GM03348 (cell line): Measurements from ENCODE around the gene DCUN1D2.
"Not testable (repeated sequence)": the region's sequence is repeated elsewhere in the genome, so short reads cannot be mapped to it uniquely, and the experiment has no call there.

Experiments
- DNase-seq: peaks from one replicate; pipeline ENCODE4 v3.0.0; 2012; ENCODE audit warnings: low spot score

Gene DCUN1D2

GRCh38 chr13:113464476-113464875 lies 26.0 kb downstream of the DCUN1D2 start:
- no peak for DNase-seq

- DNase-seq = no peak
Measured at GRCh38 chr13:113461022-113461751, 29.3 kb downstream of the DCUN1D2 start.

- DNase-seq = no peak
Measured at GRCh38 chr13:113460599-113460998, 29.9 kb downstream of the DCUN1D2 start.

- no peak for DNase-seq
Measured at GRCh38 chr13:113460064-113460555, 30.4 kb downstream of the DCUN1D2 start.

GRCh38 chr13:113458253-113459065 lies 32.1 kb downstream of the DCUN1D2 start:
- no peak for DNase-seq

- no peak for DNase-seq
Measured at GRCh38 chr13:113457510-113457909, 33.0 kb downstream of the DCUN1D2 start.

GRCh38 chr13:113456116-113456702 lies 34.3 kb downstream of the DCUN1D2 start:
- DNase-seq = no peak

- no peak for DNase-seq
Measured at GRCh38 chr13:113455384-113455783, 35.1 kb downstream of the DCUN1D2 start.

GRCh38 chr13:113454936-113455335 lies 35.6 kb downstream of the DCUN1D2 start:
- no peak for DNase-seq

GRCh38 chr13:113452942-113453901 lies 37.3 kb downstream of the DCUN1D2 start, which contains the start of gene ADPRHL1:
ADPRHL1 (minus strand) TSS chr13:113453488; CDS start chr13:113453437, 51 bp downstream.
- DNase-seq = no peak

- DNase-seq = no peak
Measured at GRCh38 chr13:113452466-113452865, 38.0 kb downstream of the DCUN1D2 start.

GRCh38 chr13:113451951-113452421 lies 38.5 kb downstream of the DCUN1D2 start:
- no peak for DNase-seq

GRCh38 chr13:113450861-113451620 lies 39.5 kb downstream of the DCUN1D2 start:
- not testable (repeated sequence) for DNase-seq

GRCh38 chr13:113450348-113450744 lies 40.2 kb downstream of the DCUN1D2 start:
- DNase-seq = not testable (repeated sequence)

- no peak for DNase-seq
Measured at GRCh38 chr13:113449693-113450347, 40.7 kb downstream of the DCUN1D2 start.

GRCh38 chr13:113448885-113449692 lies 41.4 kb downstream of the DCUN1D2 start:
- peak; percentile 52 for DNase-seq

GRCh38 chr13:113448545-113448884 lies 42.0 kb downstream of the DCUN1D2 start:
- DNase-seq = no peak

- DNase-seq = no peak
Measured at GRCh38 chr13:113447596-113447995, 42.9 kb downstream of the DCUN1D2 start.

- no peak for DNase-seq
Measured at GRCh38 chr13:113446488-113446854, 44.0 kb downstream of the DCUN1D2 start.
